Hematopoietic multipotent progenitor cell treated with erythropoietin and hydrocortisone succinate and interleukin-3 and kit ligand, for 8 days (in vitro differentiated cells): ENCODE results near the gene FBXW10B.
"Not testable (repeated sequence)": the region's sequence is repeated elsewhere in the genome, so short reads cannot be mapped to it uniquely, and the experiment has no call there.

ENCODE experiments used
- DNase-seq: peaks from one replicate; pipeline ENCODE4 v3.0.0-alpha.2; 2015

The FBXW10B gene

DNA sequence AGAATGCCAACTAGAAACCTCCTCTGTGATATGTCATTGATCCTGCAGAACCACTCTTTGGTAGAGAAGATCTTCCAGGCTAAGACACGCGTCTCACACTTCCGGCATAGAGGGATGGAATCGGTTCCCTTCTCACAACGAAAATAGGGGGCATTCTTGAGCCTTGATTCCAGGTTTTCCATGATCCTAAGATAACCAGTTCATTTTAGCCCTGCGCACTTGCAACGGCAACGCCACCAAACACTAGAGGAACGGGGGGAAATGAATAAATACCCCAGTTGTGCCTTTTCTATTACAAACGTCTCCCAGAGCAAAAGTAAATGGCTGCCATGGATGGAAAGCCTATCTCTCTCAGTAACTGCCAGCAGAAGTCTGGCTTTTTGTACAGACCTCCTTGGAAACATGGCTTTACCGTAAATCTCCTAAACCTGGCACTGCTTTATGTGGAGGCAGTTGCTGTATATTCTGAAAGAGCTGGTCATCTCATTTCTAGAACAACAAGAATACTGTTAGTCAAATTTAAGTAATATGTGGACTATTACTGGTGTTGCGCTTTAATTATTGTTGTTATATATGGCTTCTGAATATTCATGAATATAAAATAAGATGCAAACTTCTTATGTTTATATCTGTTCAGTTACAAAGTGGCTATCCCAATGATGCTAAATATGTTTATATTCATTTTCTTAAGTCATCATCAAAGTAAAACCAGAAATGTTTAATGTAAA is at the start of gene FBXW10B:
FBXW10B (minus strand) TSS at position 374 of the 728 bp plus-strand sequence; CDS start at position 182, 192 bp downstream.
- DNase-seq = not testable (repeated sequence)

- no peak for DNase-seq
These were observed 44.2 kb upstream of the FBXW10B start for GRCh38 chr17:15663691-15664090.

- DNase-seq = no peak
These were observed 43.7 kb upstream of the FBXW10B start for GRCh38 chr17:15663176-15663575.

DNA sequence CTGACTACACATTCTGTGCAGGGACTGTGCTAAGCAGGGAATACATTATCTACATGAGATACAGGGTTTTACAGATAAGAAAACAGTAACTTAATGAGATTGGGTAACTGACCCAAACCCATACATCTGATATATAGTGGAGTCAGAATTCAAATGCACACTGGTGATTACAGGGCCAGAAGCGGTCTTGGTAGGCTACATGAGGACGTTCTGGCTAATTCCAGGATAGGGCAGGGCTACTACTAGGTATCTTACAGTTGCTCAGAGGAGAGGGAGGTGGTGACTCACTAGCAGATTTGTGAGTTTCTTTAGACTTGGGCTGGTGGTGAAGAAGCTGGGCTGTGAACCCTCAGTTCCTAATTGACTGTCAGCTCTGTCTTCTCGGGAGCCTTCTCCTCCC is 43.2 kb upstream of the FBXW10B start:
- DNase-seq = peak; percentile 21

- DNase-seq = no peak
These were observed 40.6 kb upstream of the FBXW10B start for GRCh38 chr17:15660077-15660476.

GRCh38 chr17:15659663-15660062 is 40.2 kb upstream of the FBXW10B start:
- no peak for DNase-seq

DNA sequence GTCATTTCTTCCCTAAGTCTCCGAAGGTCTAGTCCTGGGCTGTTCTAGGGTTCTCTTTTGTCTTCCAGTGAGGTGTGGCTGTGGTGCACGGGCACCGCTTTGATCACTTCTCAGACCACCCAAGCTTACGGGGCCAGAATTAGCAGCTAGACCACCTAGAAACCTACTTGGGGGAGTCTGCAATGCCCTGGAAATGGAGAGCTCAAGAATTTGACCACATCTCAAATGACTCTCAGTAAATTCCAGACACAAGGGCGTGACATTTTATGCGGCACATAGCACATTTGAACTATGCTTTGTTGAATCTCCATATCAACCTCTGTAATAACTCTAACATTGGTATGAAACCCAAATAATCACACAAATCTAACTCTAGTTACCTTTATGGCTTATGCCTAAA is 39.7 kb upstream of the FBXW10B start:
- DNase-seq = no peak

DNA sequence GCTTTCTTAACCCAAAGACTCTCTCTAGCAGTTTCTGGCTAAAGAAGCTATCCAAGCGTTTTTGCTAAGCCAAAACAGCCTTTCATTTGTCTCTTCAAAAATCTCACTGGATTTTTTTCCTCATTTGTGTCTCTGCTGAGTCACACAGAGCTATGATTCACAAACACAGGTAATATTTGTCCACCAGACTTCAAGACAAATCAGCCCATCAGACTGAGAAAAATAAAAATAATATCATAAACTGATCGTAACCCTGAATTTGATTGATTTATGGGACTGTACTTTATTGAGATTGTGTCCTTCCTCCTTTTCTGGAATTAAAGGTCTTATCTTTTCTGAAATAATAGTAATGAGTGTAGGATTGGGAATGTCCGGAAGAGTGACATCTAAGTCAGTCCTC is 38.8 kb upstream of the FBXW10B start:
- no peak for DNase-seq

- DNase-seq = no peak
These were observed 38.4 kb upstream of the FBXW10B start for GRCh38 chr17:15657868-15658267.

DNA sequence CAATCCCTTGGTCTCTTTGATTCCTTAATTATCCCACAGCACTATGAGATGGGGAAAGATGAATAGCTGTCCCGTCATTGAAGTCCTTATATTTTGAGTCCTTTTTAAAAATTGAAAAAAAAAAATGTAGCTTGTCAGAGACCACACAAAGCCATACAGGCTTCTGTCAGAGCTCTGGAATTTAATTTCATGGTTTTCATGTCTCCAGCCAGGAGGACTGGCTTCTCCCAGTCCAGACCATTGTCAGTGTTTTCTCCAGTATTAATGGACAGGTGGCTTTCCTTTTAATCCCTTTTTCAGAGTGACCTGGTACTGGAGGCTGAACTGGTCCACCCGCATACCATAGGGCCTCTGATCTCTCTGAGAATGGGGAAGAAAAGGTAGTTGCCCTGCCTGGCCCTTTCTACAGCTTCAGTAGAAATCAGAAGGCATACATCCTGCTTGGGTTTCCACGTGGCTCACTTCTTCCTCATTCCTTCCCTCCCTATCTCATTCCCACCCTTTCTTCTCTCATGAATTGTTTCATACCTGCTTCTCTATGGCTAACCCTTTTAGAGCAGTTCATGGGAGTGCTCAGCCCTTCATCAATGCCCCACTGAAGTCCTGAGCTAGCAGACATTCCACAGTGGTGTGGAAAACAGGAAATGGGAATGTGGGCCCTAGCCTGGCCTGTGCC is 35.5 kb upstream of the FBXW10B start:
- no peak for DNase-seq

DNA sequence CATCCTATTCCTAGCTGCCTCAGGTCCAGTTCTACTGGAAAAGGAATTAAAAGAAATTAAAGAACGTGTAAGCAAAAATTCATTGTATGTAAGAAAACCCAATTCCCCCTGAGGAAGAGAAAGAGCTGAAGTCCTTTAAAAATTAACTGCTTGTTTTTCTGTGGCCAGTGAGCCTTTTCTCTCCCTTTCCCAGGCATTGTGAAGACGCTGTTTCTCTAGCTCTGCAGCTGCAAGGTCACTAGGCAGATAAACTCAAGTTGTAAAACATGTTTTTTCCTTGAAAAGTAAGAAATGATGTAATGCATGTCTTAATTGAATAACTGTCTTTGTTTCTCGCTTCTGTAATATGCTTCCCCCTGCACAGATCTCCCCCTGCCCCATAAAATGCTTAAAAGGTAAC is 34.9 kb upstream of the FBXW10B start:
- DNase-seq = not testable (repeated sequence)

GRCh38 chr17:15652960-15653359 is 33.5 kb upstream of the FBXW10B start:
- no peak for DNase-seq

GRCh38 chr17:15651583-15652110 is 32.1 kb upstream of the FBXW10B start:
- DNase-seq = peak; percentile 98

GRCh38 chr17:15650741-15651582 is 31.5 kb upstream of the FBXW10B start:
- DNase-seq = no peak

DNA sequence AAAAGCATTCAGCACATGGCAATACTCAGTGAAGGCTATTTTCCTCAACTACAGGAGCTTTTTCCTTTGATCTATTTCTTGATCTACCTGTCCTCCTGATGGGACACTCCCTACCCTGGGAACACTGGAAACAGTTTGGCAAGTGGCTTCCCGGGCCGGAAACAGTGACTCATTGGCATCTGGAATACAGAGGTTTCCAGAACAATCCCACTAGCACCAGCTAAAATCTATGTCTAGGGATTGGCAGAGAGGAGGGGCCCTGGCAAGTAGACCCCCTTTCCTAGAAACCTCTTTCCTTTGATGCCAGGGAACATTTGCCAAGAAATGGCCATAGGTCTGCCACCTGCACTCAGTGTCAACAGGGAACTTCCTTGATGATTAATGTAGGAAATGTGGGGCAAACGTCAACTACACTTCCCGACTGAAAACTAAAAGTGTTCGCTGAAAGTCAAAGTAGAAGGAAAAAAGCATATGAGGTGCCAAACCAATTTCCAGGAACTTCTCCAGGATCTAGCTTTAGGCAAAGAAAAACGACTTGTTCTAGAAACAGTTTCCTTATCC is 30.4 kb upstream of the FBXW10B start:
- no peak for DNase-seq

GRCh38 chr17:15648386-15648785 is 28.9 kb upstream of the FBXW10B start:
- DNase-seq = peak; percentile 8

- DNase-seq = not testable (repeated sequence)
These were observed 26.4 kb upstream of the FBXW10B start for GRCh38 chr17:15645942-15646312.

DNA sequence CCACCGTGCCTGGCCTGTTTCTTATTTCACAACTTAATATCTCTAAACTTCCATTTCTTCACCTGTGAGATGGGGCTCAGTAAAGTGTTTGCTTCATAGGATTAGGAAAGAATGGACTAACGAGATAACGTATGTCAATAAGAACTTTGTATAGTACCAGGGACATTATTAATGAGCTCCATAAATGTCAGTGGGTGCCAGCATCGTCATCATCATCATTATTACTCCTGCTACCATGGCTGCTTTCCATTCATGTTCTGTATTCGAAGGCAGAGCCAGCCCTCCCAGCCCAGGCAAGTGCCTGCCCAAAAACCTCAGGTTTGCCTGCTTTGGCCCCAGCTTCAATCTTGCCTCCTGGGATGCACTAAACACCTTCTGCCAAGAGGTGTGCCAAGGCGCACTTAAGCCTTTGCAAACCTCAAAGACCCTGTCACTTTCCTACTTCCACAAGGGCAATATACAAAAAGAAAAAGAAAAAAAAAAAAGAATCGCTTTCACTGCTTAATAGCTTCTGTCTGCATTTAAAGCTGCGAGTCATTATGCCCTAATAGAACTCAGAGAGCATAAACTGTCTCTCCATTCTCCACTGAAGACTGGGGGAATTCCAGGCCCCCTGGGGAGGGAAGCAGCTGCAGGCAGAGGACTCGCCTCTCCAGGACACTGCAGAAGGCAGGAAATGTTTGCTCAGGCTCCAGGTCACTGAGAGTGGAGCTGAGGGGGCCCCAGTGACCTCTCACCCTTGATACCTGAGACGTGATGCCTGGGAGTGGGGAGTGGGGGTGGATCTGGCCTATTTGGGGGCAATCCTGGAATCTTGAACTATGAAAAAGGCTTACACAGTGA is 25.8 kb upstream of the FBXW10B start:
- DNase-seq = not testable (repeated sequence)

- not testable (repeated sequence) for DNase-seq
These were observed 23.2 kb upstream of the FBXW10B start for GRCh38 chr17:15642505-15643251.

DNA sequence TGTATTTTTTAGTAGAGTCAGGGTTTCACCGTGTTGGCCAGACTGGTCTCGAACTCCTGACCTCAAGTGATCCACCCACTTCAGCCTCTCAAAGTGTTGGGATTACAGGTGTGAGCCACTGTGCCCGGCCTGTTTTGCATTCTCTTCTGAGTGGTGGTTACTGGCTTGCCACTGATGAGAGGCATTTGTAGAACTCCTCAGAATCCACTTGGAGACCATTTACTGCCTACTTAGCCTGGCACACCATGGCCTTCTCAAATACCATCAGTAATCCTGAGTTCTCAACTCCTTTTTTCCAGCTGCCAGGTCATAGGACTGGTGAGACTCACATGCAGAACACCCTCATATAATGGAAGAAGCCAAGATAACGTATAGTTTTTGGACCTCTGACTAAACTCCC is 22.5 kb upstream of the FBXW10B start:
- DNase-seq = not testable (repeated sequence)

- not testable (repeated sequence) for DNase-seq
These were observed 11.5 kb upstream of the FBXW10B start for GRCh38 chr17:15630930-15631453.
